K562 (cell line): ENCODE data around the gene DNAJC9. TPM values are rescaled to one million over a fixed set of nuclear protein-coding genes. Genes with fewer than 3 reads are reported as not detected.

Experiments
- CLOCK ChIP-seq: fragments of 250-450 bp; sonication (Bioruptor Pico); IDR thresholded peaks from 2 replicates; pipeline ENCODE4 v1.4.0; 2020; ENCODE audit warnings: mild to moderate bottlenecking, moderate library complexity, borderline replicate concordance
- HBP1 ChIP-seq: fragments of 450-650 bp; formaldehyde crosslinking; IDR thresholded peaks from 2 replicates; pipeline ENCODE4 v1.4.0; 2022; ENCODE audit warnings: missing genetic modification characterization
- MNT ChIP-seq, 2 experiments: fragments of 450-650 bp; conservative IDR thresholded peaks; 2 replicates each; pipeline ENCODE4 v1.6.1; 2017; ENCODE audit warnings: mild to moderate bottlenecking in 2 of 2, moderate library complexity in 2 of 2
- NFE2 ChIP-seq: IDR thresholded peaks from 2 replicates; pipeline ENCODE4 v1.6.1; 2014; ENCODE audit warnings: antibody characterized with exemption, low read depth
- PHF20 ChIP-seq: fragments of 450-650 bp; IDR thresholded peaks from 2 replicates; pipeline ENCODE4 v1.6.1; 2018; ENCODE audit not compliant: partially characterized antibody
- THAP7 ChIP-seq: fragments of 250-450 bp; sonication (Bioruptor Pico); IDR thresholded peaks from 2 replicates; pipeline ENCODE4 v1.5.0; 2021
- ZNF407 ChIP-seq: fragments of 450-650 bp; IDR thresholded peaks from 2 replicates; pipeline ENCODE4 v1.6.1; 2016; ENCODE audit warnings: low read depth
- polyA plus RNA-seq, 8 experiments: library from polyadenylated mRNA; depleted of rRNA in 4 of 8; stranded (reverse) in 5 of 8; unstranded in 3 of 8; fragments of >200 nt; fragmentation: Nextera tagmentation in 2 of 8; fragmentation: Illumina TruSeq in 1 of 8; extraction: Ambion mirVana in 2 of 8; extraction: Trizol in 1 of 8; gene quantifications; 2 replicates each; pipeline versions ENCODE4 v1.2.1 to v1.2.3, GENCODE V29; 2011 to 2014; ENCODE audit warnings: inconsistent platforms in 1 of 8, missing spikeins in 1 of 8
- total RNA-seq, 7 experiments: library from RNA; depleted of rRNA in 6 of 7; stranded (reverse); fragments of >200 nt in 6 of 7; fragmentation: Illumina TruSeq in 2 of 7; extraction: Trizol in 2 of 7; gene quantifications; 2 replicates each; pipeline versions ENCODE4 v1.2.1 to v1.2.3, GENCODE V29; 2011 to 2021; ENCODE audit warnings: low replicate concordance in 1 of 7

The DNAJC9 gene
- total and polyA plus RNA-seq, 9 of the 15 experiments (the other 6 are each of a cell fraction or from before 2014, with no cell fraction given): 66.7 to 133 (median 102) TPM

- TF ChIP-seq CLOCK (no peak), MNT (conservative IDR thresholded peaks at IDR 0.05) (0 out of 4 replicates have a peak, but pooled peaks of 1 of the 2 experiments have one; percentile 23), HBP1 (CRISPR knock-in tag) (no peak), ZNF407 (no peak), NFE2 (0 out of 2 replicates have a peak, but pooled peaks have one; percentile 17), THAP7 (CRISPR knock-in tag) (no peak), PHF20 (no peak)
Measured at GRCh38 chr10:73262105-73262730, 15.2 kb upstream of the DNAJC9 start (continued).
